Fibroblast of gingiva (primary cell): ENCODE measurements around the gene TMA7B.

Source experiments
- DNase-seq: peaks from one replicate; pipeline ENCODE4 v3.0.0-alpha.2; 2011; ENCODE audit warnings: low read depth

TMA7B gene

DNA sequence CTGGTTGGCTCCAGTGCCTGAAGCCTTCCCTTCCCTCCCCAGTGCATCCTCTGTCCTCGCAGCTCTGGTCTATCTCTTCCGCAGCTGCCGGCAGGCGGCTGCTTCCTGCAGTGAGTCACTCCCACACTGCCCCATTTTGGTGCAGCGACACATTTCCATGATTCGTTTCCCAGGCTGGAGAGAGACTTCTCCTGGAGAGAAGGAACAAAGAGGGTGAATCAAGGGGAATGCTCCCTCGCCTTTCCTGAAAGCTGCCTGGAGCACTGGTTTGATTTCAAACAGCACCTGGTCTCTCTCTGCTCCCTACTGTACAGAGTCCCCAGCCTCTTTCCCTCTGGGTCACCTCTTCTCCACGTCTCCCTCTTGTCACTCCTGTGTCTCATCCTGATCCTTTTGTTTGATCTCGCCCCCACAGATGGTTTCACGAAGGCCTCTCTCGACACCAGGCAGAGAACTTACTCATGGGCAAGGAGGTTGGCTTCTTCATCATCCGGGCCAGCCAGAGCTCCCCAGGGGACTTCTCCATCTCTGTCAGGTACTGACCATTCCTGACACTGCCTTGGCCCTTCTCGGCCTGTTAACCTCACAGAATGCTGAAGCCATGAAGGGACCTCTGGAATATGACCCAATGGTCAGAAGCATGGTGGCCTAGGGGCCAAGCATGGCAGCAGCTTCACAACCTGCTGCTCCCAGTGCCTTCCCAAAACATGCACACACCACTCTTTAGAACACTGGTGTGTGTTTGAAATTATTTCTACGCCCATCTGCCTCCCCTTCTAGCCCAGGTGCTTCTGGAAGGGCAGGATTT is at the start of gene TMA7B:
TMA7B (plus strand) TSS at position 758 of the 808 bp plus-strand sequence. CDS start 3,978 bp downstream, outside the sequence.
- no peak for DNase-seq

DNA sequence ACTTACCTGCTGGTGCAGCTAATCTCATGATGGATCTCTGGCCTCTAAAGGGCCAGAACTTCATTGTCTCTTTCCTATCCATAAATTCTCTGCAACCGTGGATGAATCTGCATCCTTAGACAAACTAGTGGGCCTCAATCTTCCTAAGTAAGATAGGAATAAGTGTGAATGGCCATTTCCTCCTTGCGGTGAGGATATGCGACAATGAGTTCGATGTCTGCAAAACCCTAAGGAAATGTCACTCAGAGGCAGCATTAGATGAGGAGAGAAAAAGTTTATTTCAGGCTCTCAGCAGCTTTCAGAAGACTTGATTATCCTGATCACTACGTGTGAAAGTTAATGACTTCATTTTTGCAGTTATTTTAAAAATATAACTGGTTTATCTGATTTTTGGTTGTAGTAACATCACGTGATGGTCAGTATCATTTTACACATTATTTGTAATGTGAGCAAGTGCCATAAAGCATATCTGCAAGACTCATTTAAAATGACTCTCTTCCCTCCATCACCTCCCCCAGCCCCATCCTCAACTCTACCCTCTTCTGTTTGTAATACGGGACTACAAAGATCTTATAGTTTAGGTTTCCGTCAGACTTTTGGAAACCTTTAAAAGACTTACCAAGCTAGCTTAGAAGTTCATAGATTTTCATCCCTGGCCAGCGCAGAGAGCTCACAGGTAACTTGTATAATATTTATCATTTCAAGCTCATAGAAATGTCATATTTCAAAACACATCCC is 49.2 kb upstream of the TMA7B start:
- DNase-seq, result no peak

DNA sequence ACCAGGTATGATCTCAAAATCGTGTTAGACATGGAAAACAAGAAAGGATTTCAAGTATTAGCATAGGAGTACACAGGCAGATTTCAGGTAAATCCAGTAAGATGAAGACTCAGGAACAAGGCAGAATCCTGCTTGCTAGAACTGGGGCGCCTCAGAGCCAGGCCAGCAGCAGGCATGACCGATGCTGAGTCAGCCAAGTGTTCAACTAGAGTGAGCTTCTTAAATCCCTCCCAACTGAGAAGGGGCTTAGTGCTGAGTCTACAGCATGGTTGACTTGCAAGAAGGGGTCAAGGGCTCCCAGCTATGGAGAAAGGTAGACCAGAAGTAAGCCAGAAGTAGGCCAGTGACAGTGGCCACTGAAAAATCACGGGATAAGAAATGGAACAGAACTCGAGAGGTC is 46.9 kb upstream of the TMA7B start:
- no peak for DNase-seq

DNA sequence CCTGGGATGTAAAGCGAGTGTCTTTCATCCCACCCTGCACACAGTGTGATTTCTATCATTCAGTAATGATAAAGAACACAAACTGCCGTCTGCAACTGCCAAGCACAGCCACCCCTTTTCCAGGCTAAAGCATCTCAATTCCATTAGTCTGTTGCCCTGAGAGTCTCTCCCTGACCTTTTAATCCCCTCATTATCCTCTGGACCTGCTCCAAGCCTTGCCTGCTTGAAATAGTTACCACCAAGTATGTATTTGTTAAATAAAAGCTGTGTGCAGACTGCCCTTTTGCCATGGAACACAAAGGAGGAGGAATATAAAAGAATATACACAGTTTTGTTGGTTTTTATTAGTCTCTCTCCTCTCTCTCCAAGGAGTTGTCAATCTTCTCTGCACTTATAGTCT is 46.3 kb upstream of the TMA7B start:
- no peak for DNase-seq

- DNase-seq, result no peak
Observed at GRCh38 chr22:39914584-39914983, 45.6 kb upstream of the TMA7B start.

DNA sequence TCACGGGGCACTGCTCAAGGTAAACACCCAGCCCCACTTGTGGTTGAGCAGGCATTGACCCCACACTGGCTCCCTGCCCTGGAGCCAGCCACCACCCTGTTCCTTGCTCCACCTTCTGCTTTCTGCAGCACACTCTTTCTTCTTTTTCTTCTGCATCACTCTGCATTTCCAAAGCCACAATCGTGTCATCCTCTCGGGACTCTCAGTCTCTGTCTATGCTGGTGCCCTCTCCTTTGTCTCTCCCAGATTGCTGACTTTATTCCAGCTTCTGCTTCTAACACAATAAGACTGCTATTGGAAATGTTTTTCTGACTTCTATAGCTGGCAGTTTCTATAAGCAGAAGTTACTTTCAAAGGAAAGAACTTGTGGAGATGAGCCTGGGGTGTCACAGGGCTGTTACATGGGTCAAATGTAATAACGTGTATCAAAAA is 44.9 kb upstream of the TMA7B start:
- no peak for DNase-seq

DNA sequence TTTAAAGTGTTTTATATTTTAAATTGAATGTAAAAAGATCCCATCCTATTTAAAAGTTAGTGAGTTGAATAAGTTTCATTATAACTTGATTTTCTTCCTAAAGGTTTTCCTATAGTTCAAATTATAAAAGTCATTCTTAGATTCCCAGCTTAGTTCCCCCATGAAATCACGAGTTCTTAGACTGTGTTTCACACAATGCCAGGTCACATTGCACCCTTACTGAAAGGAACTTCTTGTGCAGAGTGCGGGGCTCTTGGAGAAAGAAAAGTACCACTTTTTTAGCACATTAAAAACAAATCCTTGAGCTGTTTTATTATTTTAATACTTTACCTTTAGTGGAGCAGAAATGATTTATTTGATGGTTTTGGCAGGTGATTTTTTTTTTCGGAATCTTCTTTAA is 43.7 kb upstream of the TMA7B start:
- no peak for DNase-seq

GRCh38 chr22:39917197-39917643 is 43.0 kb upstream of the TMA7B start:
- DNase-seq, result no peak

GRCh38 chr22:39917776-39918495 is 42.3 kb upstream of the TMA7B start:
- DNase-seq, result no peak

DNA sequence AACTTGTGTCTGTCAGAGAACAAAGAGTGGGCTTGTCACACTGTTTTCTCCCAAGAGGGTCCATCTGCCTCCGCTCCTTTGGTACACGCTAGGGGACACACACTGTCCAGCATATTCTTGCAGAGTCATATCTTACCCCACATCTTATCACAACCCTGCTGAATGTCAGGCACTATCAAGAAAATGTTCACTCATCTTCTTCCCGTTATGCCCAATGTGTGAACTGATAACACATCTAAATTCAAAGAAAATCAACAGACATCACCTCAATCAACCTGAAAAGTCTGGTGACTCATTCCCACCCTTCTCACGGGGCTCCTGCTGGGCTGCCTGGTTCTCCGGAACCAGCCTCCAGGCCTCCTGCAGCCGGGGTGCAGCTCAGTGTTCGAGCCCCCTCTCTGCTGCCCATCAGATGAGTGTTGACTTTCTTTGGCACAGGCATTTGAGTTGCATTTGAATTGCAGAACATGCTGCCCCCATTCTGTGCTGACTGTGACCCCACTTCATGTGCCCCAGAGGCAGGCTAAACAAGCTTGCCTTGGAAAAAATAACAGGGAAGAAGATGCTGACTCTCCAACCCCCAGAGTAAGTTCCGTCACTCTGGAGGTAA is 40.0 kb upstream of the TMA7B start:
- DNase-seq, result no peak

- no peak for DNase-seq
Observed at GRCh38 chr22:39923696-39924095, 36.5 kb upstream of the TMA7B start.

DNA sequence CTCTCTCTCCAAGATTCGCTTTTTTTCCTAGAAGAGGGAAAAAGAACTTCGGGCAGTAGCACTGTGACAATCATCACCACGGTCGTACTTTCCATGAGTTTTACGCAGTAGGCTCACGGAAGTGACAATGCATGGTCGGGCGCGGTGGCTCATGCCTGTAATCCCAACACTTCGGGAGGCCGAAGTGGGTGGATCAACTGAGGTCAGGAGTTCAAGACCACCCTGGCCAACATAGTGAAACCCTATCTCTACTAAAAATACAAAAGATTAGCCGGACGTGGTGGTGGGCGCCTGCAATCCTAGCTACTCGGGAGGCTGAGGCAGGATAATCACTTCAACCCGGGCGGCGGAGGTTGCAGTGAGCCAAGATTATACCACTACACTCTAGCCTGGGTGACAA is 35.9 kb upstream of the TMA7B start:
- DNase-seq, result no peak

- no peak for DNase-seq
Observed at GRCh38 chr22:39925273-39925672, 34.9 kb upstream of the TMA7B start.

DNA sequence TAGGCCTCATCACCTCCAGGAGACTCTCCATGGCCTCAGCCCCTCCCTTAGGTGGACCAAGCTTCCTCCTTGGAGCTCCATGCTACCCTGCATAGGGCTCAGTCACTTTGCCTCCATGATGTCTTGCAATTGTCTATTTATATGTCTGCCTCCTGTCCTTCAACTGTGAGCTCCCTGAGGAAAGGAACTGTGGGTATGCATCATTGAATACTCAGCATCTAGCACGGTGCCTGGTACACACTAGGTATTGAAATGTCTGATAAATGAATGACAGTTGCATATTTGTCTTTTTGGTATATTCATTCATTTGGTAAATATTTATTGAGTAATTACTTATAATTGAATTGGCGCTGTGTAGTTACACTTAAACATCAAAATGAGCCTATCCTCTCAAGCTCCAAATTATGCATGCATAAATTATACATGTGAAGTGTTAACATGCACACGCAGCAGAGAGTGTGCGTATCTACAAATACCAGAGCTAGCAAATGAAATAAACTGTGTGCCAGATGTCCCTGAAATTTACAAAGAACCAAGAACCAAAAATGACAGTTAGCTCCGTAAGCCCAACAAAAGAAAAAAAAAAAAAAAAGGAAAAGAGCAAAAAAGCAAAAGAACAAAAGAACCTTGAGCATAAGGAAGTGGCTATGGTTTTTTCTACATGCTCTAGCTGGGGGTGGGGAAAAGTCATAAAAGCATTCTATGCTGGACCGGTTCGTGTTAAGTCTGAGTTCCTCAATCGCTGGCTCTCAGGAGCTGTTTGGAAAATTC is 34.1 kb upstream of the TMA7B start:
- no peak for DNase-seq

- no peak for DNase-seq
Observed at GRCh38 chr22:39926753-39927152, 33.4 kb upstream of the TMA7B start.

DNA sequence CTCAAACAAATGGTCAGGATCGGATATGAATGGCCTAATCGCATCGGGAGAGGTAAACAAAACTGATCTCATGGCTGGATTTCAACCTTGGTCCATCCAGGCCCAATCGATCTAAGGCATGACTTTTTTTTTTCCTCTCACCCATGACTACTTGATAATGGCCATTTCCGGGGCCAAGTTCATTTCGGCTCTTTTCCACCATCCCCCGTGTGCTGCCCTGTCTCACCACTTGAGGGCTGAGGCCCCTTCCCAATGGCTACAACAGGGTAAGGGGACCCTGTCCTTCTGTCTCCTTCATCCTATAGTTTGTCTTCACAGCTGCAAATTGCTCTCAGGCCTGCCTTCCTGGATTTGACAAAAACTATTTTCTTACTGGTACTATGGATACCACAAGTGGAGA is 32.7 kb upstream of the TMA7B start:
- DNase-seq, result no peak

DNA sequence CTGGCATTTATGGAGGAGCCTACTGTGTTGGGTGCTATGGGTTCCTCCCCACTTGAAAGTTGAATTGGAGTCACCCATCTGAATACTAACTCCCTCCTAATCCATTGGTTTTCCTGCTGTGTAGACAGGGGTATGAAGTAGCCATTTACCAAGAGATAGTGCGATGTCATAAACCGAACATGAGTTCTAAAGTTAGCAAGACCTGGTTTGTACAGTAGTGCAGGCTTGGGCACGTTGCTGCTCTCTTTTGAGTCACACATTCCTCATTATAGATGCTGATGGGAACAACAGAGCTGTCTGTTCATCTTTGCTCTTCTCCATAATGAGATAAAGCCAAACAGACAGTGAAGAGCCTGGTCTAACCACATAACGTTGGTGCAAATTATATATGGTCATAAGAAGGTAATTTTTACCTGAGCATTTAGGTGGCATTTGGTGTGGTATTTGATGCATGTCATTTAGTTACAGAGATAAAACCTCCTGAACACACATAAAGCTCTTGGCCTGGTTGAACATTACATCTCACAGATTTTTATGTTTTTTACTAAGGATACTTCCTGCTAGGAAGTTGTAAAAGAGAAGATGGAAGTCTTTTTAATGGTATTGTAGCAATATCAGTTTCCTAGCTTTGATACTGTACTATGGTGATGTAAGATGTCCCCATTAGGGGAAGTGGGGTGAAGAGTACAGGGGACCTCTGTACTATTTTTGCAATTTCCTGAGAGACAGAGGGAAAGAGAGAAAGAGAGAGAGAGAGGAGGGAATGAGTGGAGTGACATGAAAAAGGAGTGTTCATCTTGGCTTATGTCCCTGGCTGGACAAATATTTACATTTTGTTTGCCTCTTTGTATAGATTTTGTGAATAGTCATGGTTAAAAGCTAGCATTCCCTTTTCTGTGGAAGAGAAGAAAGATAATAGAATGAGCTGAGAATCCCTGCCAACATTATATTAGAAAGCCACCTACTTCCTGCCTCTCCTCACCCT is 31.4 kb upstream of the TMA7B start:
- no peak for DNase-seq

- DNase-seq, result no peak
Observed at GRCh38 chr22:39931251-39931650, 28.9 kb upstream of the TMA7B start.

DNA sequence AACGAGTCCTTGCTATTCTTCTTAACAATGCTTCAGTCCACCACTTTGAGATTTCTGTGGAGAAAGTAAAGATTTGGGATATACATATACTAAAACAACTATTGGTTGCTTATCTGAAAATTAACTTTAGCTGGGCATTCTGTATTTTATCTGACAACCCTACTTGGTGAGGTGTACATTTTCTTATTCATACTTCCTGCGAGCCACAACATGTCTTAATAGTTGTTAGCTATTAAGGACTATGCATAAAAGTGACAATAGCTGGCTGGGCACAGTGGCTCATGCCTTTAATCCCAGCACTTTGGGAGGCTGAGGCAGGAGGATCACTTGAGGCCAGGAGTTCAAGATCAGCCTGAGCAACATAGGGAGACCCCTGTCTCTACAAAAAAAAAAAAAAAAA is 28.0 kb upstream of the TMA7B start:
- DNase-seq, result no peak

- DNase-seq, result no peak
Observed at GRCh38 chr22:39932918-39933649, 27.1 kb upstream of the TMA7B start.
